Keratinocyte (primary cell): Measurements from ENCODE around the gene SOD2. TPM values are rescaled to one million over a fixed set of nuclear protein-coding genes. Genes with fewer than 3 reads are reported as not detected.

Source experiments
- DNase-seq: peaks from one replicate; pipeline ENCODE4 v3.0.0-alpha.2; 2011; ENCODE audit warnings: low read depth, missing footprints, low spot score
- FAIRE-seq: peaks from 2 replicates; lab custom pipeline; 2011; peaks lifted over from hg19 to GRCh38; lab: Jason Lieb, UNC
- H2AFZ ChIP-seq: 2 replicates; pipeline ENCODE4 v1.6.0; 2012; ENCODE audit warnings: low read length, control low read depth, inconsistent platforms; ENCODE audit not compliant: control insufficient read depth
- H3K27ac ChIP-seq: 2 replicates; pipeline ENCODE4 v1.5.1; 2011; ENCODE audit warnings: low read length; ENCODE audit not compliant: control insufficient read depth, insufficient read depth
- H3K27me3 ChIP-seq: 3 replicates; pipeline ENCODE4 v1.6.0; 2011; ENCODE audit warnings: low read length; ENCODE audit not compliant: control insufficient read depth, insufficient read depth; ENCODE audit errors: extremely low read depth
- H3K36me3 ChIP-seq, 2 experiments: 2 replicates in 1 of 2; 3 replicates in 1 of 2; pipeline ENCODE4 v1.5.1; 2011; ENCODE audit warnings: low read length in 2 of 2, mild to moderate bottlenecking in 1 of 2; ENCODE audit not compliant: control insufficient read depth in 2 of 2, insufficient read depth in 2 of 2; ENCODE audit errors: extremely low read depth in 1 of 2
- H3K4me1 ChIP-seq: 3 replicates; pipeline ENCODE4 v1.5.1; 2011; ENCODE audit warnings: low read length; ENCODE audit not compliant: control insufficient read depth, insufficient read depth; ENCODE audit errors: extremely low read depth
- H3K4me2 ChIP-seq: 3 replicates; pipeline ENCODE4 v1.6.0; 2011; ENCODE audit warnings: low read depth, low read length; ENCODE audit not compliant: control insufficient read depth, insufficient read depth; ENCODE audit errors: extremely low read depth
- H3K4me3 ChIP-seq, 3 experiments: fragments of 200-600 bp in 1 of 3; sonication (generic) in 1 of 3; 2 replicates in 2 of 3; 3 replicates in 1 of 3; pipeline ENCODE4 v1.5.1; 2011 to 2016; ENCODE audit warnings: low read length in 3 of 3, mild to moderate bottlenecking in 3 of 3, control low read depth in 2 of 3, inconsistent platforms in 1 of 3, low read depth in 1 of 3, mixed read lengths in 1 of 3, mixed run types in 1 of 3, moderate library complexity in 1 of 3; ENCODE audit not compliant: control insufficient read depth in 2 of 3, insufficient read depth in 2 of 3; ENCODE audit errors: extremely low read depth in 1 of 3
- H3K79me2 ChIP-seq: 2 replicates; pipeline ENCODE4 v1.6.0; 2012; ENCODE audit warnings: low read length; ENCODE audit not compliant: control insufficient read depth, insufficient read depth
- H3K9ac ChIP-seq: 3 replicates; pipeline ENCODE4 v1.6.0; 2011; ENCODE audit warnings: low read length; ENCODE audit not compliant: control insufficient read depth, insufficient read depth; ENCODE audit errors: extremely low read depth
- H3K9me1 ChIP-seq: 3 replicates; pipeline ENCODE4 v1.6.0; 2011; ENCODE audit warnings: low read length; ENCODE audit not compliant: control insufficient read depth, insufficient read depth; ENCODE audit errors: extremely low read depth
- H3K9me3 ChIP-seq: 2 replicates; pipeline ENCODE4 v1.5.1; 2012; ENCODE audit warnings: low read depth, low read length; ENCODE audit not compliant: control insufficient read depth
- H4K20me1 ChIP-seq: 3 replicates; pipeline ENCODE4 v1.6.0; 2011; ENCODE audit warnings: low read length; ENCODE audit not compliant: control insufficient read depth, insufficient read depth; ENCODE audit errors: extremely low read depth
- CTCF ChIP-seq, 3 experiments: IDR thresholded peaks in 1 of 3; conservative IDR thresholded peaks in 1 of 3; optimal IDR thresholded peaks in 1 of 3; 2 replicates in 2 of 3; 3 replicates in 1 of 3; pipeline versions ENCODE3 to v1.5.1; 2011; ENCODE audit warnings: low read length in 3 of 3, mild to moderate bottlenecking in 3 of 3, moderate library complexity in 2 of 3, control low read depth in 1 of 3, inconsistent platforms in 1 of 3; ENCODE audit not compliant: insufficient read depth in 2 of 3; ENCODE audit errors: extremely low read depth in 1 of 3
- EZH2 ChIP-seq: IDR thresholded peaks from one replicate; pipeline ENCODE4 v1.6.1; 2012; ENCODE audit warnings: inconsistent platforms, mild to moderate bottlenecking, low read length, moderate library complexity
- dilution Hi-C: fragments of 300-500 bp; cut with MboI; formaldehyde crosslinking; loops from one replicate; pipeline ENCODE4 v1.7.0; 2020; ENCODE audit warnings: low sequenced_read_pairs; ENCODE audit not compliant: extremely low pct_ligation_motif_present
- polyA plus RNA-seq, 5 experiments: library from polyadenylated mRNA; depleted of rRNA in 3 of 5; stranded (reverse) in 3 of 5; stranded (forward) in 1 of 5; unstranded in 1 of 5; fragments of >200 nt; gene quantifications; 1 replicate in 1 of 5; 2 replicates in 3 of 5; 3 replicates in 1 of 5; pipeline versions ENCODE4 v1.2.1 to v1.2.3, GENCODE V29; 2011 to 2012; ENCODE audit warnings: missing spikeins in 2 of 5, low read depth in 1 of 5, low replicate concordance in 1 of 5

SOD2 gene
- polyA plus RNA-seq, 1 donor (not counting 4 experiments of a cell fraction or from before 2014, with no cell fraction given), result 41.9 TPM

DNA sequence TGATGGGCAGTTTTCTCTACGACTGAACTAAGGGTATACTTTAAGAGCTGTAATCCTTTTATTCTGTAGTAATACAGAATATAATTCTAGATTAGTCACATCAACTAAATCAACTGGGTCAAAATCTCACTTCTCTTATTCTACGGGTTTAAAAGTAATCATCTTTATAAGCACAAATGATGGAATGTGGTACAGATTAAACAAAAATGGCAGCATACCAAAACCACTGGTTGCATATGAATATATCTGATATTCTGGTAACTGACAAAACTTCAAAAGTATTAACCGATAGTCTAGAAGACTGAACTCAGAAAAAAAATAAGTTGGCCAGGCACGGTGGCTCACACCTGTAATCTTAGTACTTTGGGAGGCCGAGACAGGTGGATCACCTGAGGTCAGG is 7.0 kb downstream of the SOD2 start:
- no peak overlapping the region for H3K4me2 ChIP-seq
- H3K4me1 ChIP-seq, result peaks cover 2% of the 10 kb centered on the region
- peaks cover 4 to 8% of the 10 kb centered on the region in 2 experiments for H3K36me3 ChIP-seq
- H3K27me3 ChIP-seq, result no peaks in the 10 kb centered on the region
- no peaks in the 10 kb centered on the region for H3K9me3 ChIP-seq
- no peak for DNase-seq
- no peak for TF ChIP-seq CTCF (optimal IDR thresholded peaks at IDR 0.05 in 1 of 3, IDR thresholded peaks at IDR 0.05 in 1 of 3, conservative IDR thresholded peaks at IDR 0.05 in 1 of 3; ENCODE audit: extremely low read depth in 1 of 3, insufficient read depth in 2 of 3, low read length in 3 of 3)
- TF ChIP-seq EZH2, result no peak
- no peaks in the 10 kb centered on the region for H4K20me1 ChIP-seq
- H3K79me2 ChIP-seq, result peaks cover 6% of the 10 kb centered on the region
- FAIRE-seq, result no peak
- no peak overlapping the region for H3K4me3 ChIP-seq
- no peak overlapping the region for H2AFZ ChIP-seq
- no peak overlapping the region for H3K9ac ChIP-seq
- dilution Hi-C loops, result no loop called here
- H3K27ac ChIP-seq, result no peak overlapping the region
- H3K9me1 ChIP-seq, result no peaks in the 10 kb centered on the region

- DNase-seq (no peak), FAIRE-seq (no peak)
- Histone ChIP-seq H3K9me1 (no peaks in the 10 kb centered on the region), H3K27ac (no peak overlapping the region), H3K4me2 (no peak overlapping the region), H3K4me1 (peaks cover 5% of the 10 kb centered on the region), H3K79me2 (peaks cover 2% of the 10 kb centered on the region), H3K4me3 (no peak overlapping the region), H3K27me3 (no peaks in the 10 kb centered on the region), H4K20me1 (no peaks in the 10 kb centered on the region), H3K9ac (no peak overlapping the region), H2AFZ (no peak overlapping the region), H3K36me3 (peaks cover 3 to 8% of the 10 kb centered on the region in 2 experiments), H3K9me3 (no peaks in the 10 kb centered on the region)
- dilution Hi-C loops, result no loop called here
- TF ChIP-seq CTCF (optimal IDR thresholded peaks at IDR 0.05 in 1 of 3, IDR thresholded peaks at IDR 0.05 in 1 of 3, conservative IDR thresholded peaks at IDR 0.05 in 1 of 3; ENCODE audit: extremely low read depth in 1 of 3, insufficient read depth in 2 of 3, low read length in 3 of 3), result no peak
- TF ChIP-seq EZH2, result no peak
Measured at GRCh38 chr6:159684013-159684304, 9.1 kb downstream of the SOD2 start.
